PFSK-1 (cell line): ENCODE data around the gene AUTS2.

Experiments used
- FOXP2 ChIP-seq: optimal IDR thresholded peaks from 2 replicates; pipeline ENCODE3; 2011; ENCODE audit warnings: borderline replicate concordance, control low read depth, inconsistent platforms; ENCODE audit not compliant: insufficient read depth; ENCODE audit errors: extremely low read length, extremely low read depth
- POLR2AphosphoS5 ChIP-seq: IDR thresholded peaks from 2 replicates; pipeline ENCODE4 v1.6.1; 2012; ENCODE audit warnings: low read depth, mild to moderate bottlenecking, control low read depth, low read length, moderate library complexity
- SIN3A ChIP-seq: IDR thresholded peaks from 2 replicates; pipeline ENCODE4 v1.6.1; 2012; ENCODE audit warnings: mild to moderate bottlenecking, low read length, moderate library complexity, borderline replicate concordance; ENCODE audit not compliant: insufficient read depth
- TAF1 ChIP-seq: IDR thresholded peaks from 2 replicates; pipeline ENCODE4 v1.6.1; 2012; ENCODE audit warnings: low read length, control low read depth, borderline replicate concordance; ENCODE audit not compliant: insufficient read depth
- TF ChIP-seq, protein P1 (sequence below), 2 experiments: IDR thresholded peaks; 2 replicates each; pipeline versions ENCODE4 v1.6.1 to v1.8.0; 2011 to 2012; ENCODE audit warnings: low read depth in 2 of 2, low read length in 2 of 2, control low read depth in 1 of 2, inconsistent platforms in 1 of 2, mild to moderate bottlenecking in 1 of 2, moderate library complexity in 1 of 2; ENCODE audit not compliant: insufficient read depth in 1 of 2

The AUTS2 gene

DNA sequence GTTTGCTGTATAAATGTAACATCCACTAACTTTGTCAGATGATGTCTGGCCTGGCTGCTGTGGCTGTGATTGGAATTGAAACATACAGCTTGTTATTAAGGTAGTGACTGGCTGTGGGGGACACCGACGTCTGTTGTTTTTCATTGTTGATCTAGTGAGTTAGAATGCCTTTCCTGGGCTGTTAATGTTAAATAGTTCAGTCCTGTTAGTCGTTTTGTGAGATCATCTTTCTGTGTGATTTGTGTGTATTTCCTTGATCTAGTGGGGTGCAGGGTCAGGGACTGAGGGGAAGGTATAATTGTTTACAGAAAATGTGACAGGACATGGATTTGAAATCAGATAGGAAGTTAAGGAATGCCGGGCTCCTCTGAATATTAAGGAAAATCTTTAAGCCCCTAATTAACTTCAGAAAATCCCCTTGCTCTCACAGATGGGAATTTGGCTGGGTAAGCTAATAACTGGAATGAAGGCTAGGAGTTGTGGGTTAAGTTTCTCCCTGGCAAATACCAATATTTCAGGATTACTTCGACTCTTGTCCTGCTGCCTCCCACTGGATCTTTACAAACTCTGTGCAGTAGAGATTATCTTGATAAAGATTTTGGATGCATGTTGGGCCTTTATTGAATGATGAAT is 163.1 kb downstream of the AUTS2 start:
- TF ChIP-seq POLR2AphosphoS5 (no peak), FOXP2 (no peak), SIN3A (no peak), TAF1 (no peak)
- TF ChIP-seq, protein P1, sequence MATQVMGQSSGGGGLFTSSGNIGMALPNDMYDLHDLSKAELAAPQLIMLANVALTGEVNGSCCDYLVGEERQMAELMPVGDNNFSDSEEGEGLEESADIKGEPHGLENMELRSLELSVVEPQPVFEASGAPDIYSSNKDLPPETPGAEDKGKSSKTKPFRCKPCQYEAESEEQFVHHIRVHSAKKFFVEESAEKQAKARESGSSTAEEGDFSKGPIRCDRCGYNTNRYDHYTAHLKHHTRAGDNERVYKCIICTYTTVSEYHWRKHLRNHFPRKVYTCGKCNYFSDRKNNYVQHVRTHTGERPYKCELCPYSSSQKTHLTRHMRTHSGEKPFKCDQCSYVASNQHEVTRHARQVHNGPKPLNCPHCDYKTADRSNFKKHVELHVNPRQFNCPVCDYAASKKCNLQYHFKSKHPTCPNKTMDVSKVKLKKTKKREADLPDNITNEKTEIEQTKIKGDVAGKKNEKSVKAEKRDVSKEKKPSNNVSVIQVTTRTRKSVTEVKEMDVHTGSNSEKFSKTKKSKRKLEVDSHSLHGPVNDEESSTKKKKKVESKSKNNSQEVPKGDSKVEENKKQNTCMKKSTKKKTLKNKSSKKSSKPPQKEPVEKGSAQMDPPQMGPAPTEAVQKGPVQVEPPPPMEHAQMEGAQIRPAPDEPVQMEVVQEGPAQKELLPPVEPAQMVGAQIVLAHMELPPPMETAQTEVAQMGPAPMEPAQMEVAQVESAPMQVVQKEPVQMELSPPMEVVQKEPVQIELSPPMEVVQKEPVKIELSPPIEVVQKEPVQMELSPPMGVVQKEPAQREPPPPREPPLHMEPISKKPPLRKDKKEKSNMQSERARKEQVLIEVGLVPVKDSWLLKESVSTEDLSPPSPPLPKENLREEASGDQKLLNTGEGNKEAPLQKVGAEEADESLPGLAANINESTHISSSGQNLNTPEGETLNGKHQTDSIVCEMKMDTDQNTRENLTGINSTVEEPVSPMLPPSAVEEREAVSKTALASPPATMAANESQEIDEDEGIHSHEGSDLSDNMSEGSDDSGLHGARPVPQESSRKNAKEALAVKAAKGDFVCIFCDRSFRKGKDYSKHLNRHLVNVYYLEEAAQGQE (IDR thresholded peaks at IDR 0.05; ENCODE audit: insufficient read depth in 1 of 2, low read depth in 2 of 2, low read length in 2 of 2): no peak

DNA sequence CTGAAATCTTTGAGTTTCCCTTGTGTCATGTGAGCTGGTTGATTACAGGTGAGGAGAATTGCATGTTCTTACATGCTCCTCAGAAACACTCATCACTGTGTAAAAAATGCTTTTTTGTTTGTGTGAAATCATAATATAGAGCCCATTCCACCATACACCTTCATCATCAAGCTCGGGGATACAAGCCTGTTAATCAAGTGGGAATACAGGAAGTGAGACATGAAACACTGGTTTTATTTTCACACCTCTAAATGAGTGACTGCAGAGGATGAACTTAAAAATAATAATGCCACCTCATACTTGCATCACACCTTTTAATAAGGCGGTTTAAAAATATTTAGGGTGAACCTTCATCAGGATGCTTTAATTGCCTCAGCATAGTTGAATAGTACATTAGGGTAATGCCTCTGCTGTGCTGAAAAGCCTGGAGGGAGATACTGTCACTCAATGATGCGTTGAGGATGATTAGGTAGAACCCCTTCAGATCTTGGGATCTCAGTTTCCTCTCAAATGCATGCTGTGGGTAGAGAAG is 164.6 kb downstream of the AUTS2 start:
- TF ChIP-seq, protein P1 (IDR thresholded peaks at IDR 0.05; ENCODE audit: insufficient read depth in 1 of 2, low read depth in 2 of 2, low read length in 2 of 2): no peak
- no peak for TF ChIP-seq FOXP2
- TF ChIP-seq POLR2AphosphoS5: no peak
- TF ChIP-seq TAF1: no peak
- no peak for TF ChIP-seq SIN3A

DNA sequence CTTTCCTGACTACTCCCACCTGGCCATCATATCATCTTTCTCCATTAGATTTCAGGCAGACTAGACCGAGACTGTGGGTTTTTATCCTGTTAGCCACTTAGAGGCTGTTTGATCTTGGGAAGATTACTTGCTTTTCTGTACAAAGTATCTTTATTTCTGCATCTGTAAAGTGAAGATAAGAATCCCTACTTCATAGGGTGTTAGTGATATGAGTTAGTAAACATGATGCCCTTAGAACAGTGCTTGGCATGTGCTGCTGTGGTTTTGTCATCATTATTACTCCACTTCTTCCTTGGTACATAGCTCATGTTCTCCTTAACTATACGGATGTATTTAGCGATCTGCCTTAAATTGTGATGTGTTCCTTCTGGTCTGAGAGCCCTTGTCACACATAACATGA is 165.2 kb downstream of the AUTS2 start:
- TF ChIP-seq FOXP2: no peak
- no peak for TF ChIP-seq POLR2AphosphoS5
- TF ChIP-seq SIN3A: no peak
- TF ChIP-seq TAF1: no peak
- TF ChIP-seq, protein P1 (IDR thresholded peaks at IDR 0.05; ENCODE audit: insufficient read depth in 1 of 2, low read depth in 2 of 2, low read length in 2 of 2): no peak

DNA sequence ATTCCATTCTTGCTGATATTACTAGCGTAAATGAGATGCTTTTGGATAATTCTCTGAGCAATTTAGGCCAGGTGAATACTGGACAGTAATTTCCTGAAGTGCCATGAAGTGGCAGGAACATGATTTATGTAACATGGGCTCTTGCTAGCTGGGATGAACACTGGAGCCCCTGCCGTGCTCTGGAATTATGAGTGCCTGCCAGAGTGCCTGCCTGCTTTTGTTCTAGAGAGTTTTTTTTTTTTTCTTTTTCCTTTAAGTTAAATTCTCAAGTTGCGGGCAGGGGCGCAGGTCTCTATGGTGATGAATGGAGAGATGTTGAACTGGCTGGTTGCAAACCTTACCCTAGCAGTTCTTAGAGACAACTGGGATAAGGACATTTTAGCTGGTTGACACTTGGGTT is 165.9 kb downstream of the AUTS2 start:
- no peak for TF ChIP-seq POLR2AphosphoS5
- TF ChIP-seq, protein P1 (IDR thresholded peaks at IDR 0.05; ENCODE audit: insufficient read depth in 1 of 2, low read depth in 2 of 2, low read length in 2 of 2): no peak
- no peak for TF ChIP-seq SIN3A
- no peak for TF ChIP-seq FOXP2
- no peak for TF ChIP-seq TAF1

DNA sequence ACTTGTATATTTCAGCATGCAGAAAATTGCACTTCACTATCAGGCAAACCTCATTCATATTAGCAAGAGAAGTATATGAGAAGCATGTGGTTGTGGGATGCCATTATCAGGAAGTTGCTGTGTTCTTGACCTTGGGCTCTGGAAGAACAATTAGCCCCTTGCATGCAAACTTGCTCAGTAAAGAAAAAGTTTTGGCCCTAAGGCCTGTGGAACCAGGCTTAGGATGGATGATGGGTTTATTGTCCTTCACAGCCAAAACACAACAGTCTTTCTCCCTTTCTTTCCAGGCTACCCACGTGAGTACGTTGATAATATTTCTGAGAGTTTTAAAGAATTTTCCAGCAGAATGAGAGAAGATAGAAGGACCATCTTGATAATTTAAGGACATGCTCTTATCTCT is 166.4 kb downstream of the AUTS2 start:
- TF ChIP-seq POLR2AphosphoS5 (no peak), SIN3A (no peak), FOXP2 (no peak), TAF1 (no peak)
- TF ChIP-seq, protein P1 (IDR thresholded peaks at IDR 0.05; ENCODE audit: insufficient read depth in 1 of 2, low read depth in 2 of 2, low read length in 2 of 2): no peak
